Esophagus muscularis mucosa (tissue), 4 donors: ENCODE results near the gene PLCB3. TPM values are rescaled to one million over a fixed set of nuclear protein-coding genes. Genes with fewer than 3 reads are reported as not detected.

Experiments
- DNase-seq: peaks from one replicate; pipeline ENCODE4 v3.0.0-alpha.2; 2017; ENCODE audit errors: extremely low spot score
- H3K27ac ChIP-seq, 4 donors: fragments of 200-600 bp; sonication (generic); replicated peaks in 1 of 4; 1 replicate in 3 of 4; 2 replicates in 1 of 4; pipeline ENCODE4 v1.5.1; 2016 to 2019; ENCODE audit warnings: mild to moderate bottlenecking in 1 of 4
- H3K27me3 ChIP-seq, 4 donors: fragments of 200-600 bp; sonication (generic); one replicate each; pipeline versions ENCODE4 v1.5.1 to v1.6.0; 2016 to 2019
- H3K36me3 ChIP-seq, 4 donors: fragments of 200-600 bp; sonication (generic); one replicate each; pipeline ENCODE4 v1.5.1; 2016 to 2019
- H3K4me1 ChIP-seq, 4 donors: fragments of 200-600 bp; sonication (generic); one replicate each; pipeline ENCODE4 v1.5.1; 2016 to 2019
- H3K4me3 ChIP-seq, 4 donors: fragments of 200-600 bp; sonication (generic); 1 replicate in 2 of 4; 2 replicates in 2 of 4; pipeline ENCODE4 v1.5.1; 2016 to 2019; ENCODE audit warnings: mild to moderate bottlenecking in 4 of 4, moderate library complexity in 1 of 4
- H3K9me3 ChIP-seq, 4 donors: fragments of 200-600 bp; sonication (generic); 1 replicate in 3 of 4; 2 replicates in 1 of 4; pipeline ENCODE4 v1.5.1; 2016 to 2019
- CTCF ChIP-seq, 3 experiments: fragments of 200-600 bp in 2 of 3; fragments of 450-650 bp in 1 of 3; sonication (generic) in 2 of 3; IDR thresholded peaks; one replicate each; pipeline ENCODE4 v1.5.1; 2017 to 2019; ENCODE audit warnings: antibody characterized with exemption in 3 of 3, mild to moderate bottlenecking in 2 of 3, moderate library complexity in 1 of 3
- EP300 ChIP-seq: sonication (generic); formaldehyde crosslinking; IDR thresholded peaks from one replicate; pipeline ENCODE4 v1.6.1; 2017; ENCODE audit warnings: antibody characterized with exemption
- POLR2A ChIP-seq: fragments of 450-650 bp; IDR thresholded peaks from one replicate; pipeline ENCODE4 v1.6.1; 2017; ENCODE audit warnings: antibody characterized with exemption, moderate library complexity, mild to moderate bottlenecking, low read depth
- POLR2AphosphoS5 ChIP-seq, 2 donors: sonication (generic); formaldehyde crosslinking; IDR thresholded peaks; one replicate each; pipeline ENCODE4 v1.6.1; 2017; ENCODE audit warnings: antibody characterized with exemption in 2 of 2
- WGBS: methylation state at CpG from one replicate; pipeline ENCODE4 v1.1.5; 2018; 5-methylcytosine and 5-hydroxymethylcytosine counted together
- intact Hi-C: fragments of 100-400 bp; cut with DNase I; formaldehyde crosslinking; loops from one replicate; pipeline ENCODE4 v1.15.1; 2023
- total RNA-seq, 4 donors: library from RNA; depleted of rRNA; stranded (reverse); fragments of >200 nt; gene quantifications; one replicate each; pipeline versions ENCODE4 v1.1.0 to v1.2.1, GENCODE V29; 2016

Gene PLCB3
- total RNA-seq, 4 donors from 2014 or later = 18.9 to 36.5 (median 25.3) TPM

GRCh38 chr11:64269540-64270220 lies 18.4 kb downstream of the PLCB3 start:
- Histone ChIP-seq H3K36me3 (peaks cover 1 to 29% (median 27%) of the 10 kb centered on the region in 4 donors), H3K4me1 (peaks cover 34 to 37% (median 36%) of the 10 kb centered on the region in 4 donors), H3K9me3 (no peaks in the 10 kb centered on the region), H3K27ac (peak overlapping the region; percentile 91 to 98 (median 96)), H3K27me3 (no peaks in the 10 kb centered on the region), H3K4me3 (peak overlapping the region; percentile 70 to 81 (median 78))
- 2% methylated on average over 26 of the region's 58 CpGs for WGBS
- intact Hi-C loops = loop anchor here (5.0 kb wide), 1 partner anchor 33 kb away; the partner anchor contains the start of gene CATSPERZ
- peak; percentile 99 for DNase-seq
- TF ChIP-seq POLR2AphosphoS5 (IDR thresholded peaks at IDR 0.05) = peak in 1 of 2 donors; percentile 96
- peak; percentile 4 for TF ChIP-seq POLR2A
- TF ChIP-seq CTCF (IDR thresholded peaks at IDR 0.05) = peak in 1 of 3 experiments; percentile 35
- no peak for TF ChIP-seq EP300

GRCh38 chr11:64275031-64275800 lies 23.9 kb downstream of the PLCB3 start:
- H3K4me3 ChIP-seq = no peak overlapping the region
- 89% methylated on average over 13 of the region's 15 CpGs for WGBS
- TF ChIP-seq POLR2AphosphoS5 (IDR thresholded peaks at IDR 0.05) = no peak
- TF ChIP-seq CTCF (IDR thresholded peaks at IDR 0.05) = no peak
- TF ChIP-seq POLR2A = no peak
- TF ChIP-seq EP300 = no peak
- H3K27me3 ChIP-seq = no peaks in the 10 kb centered on the region
- no peak overlapping the region for H3K27ac ChIP-seq
- H3K4me1 ChIP-seq = peaks cover 11 to 15% (median 13%) of the 10 kb centered on the region in 4 donors
- no peaks in the 10 kb centered on the region for H3K9me3 ChIP-seq
- intact Hi-C loops = no loop called here
- no peak for DNase-seq
- peaks cover 4 to 46% (median 37%) of the 10 kb centered on the region in 4 donors for H3K36me3 ChIP-seq

- Histone ChIP-seq H3K4me1 (peaks cover 11 to 15% (median 13%) of the 10 kb centered on the region in 4 donors), H3K9me3 (no peaks in the 10 kb centered on the region), H3K4me3 (no peak overlapping the region), H3K36me3 (peaks cover 4 to 50% (median 39%) of the 10 kb centered on the region in 4 donors), H3K27me3 (no peaks in the 10 kb centered on the region), H3K27ac (no peak overlapping the region)
- no peak for DNase-seq
- TF ChIP-seq POLR2A (no peak), EP300 (no peak), CTCF (IDR thresholded peaks at IDR 0.05) (no peak), POLR2AphosphoS5 (IDR thresholded peaks at IDR 0.05) (no peak)
- intact Hi-C loops = no loop called here
- WGBS = 80% methylated on average over 1 of the region's 2 CpGs
Observed at GRCh38 chr11:64275841-64276240, 24.5 kb downstream of the PLCB3 start.

- H3K27ac ChIP-seq = no peak overlapping the region
- intact Hi-C loops = no loop called here
- H3K4me3 ChIP-seq = no peak overlapping the region
- no peaks in the 10 kb centered on the region for H3K27me3 ChIP-seq
- TF ChIP-seq EP300 = no peak
- TF ChIP-seq POLR2AphosphoS5 (IDR thresholded peaks at IDR 0.05) = no peak
- no peak for TF ChIP-seq CTCF (IDR thresholded peaks at IDR 0.05)
- no peak for TF ChIP-seq POLR2A
- no peaks in the 10 kb centered on the region for H3K9me3 ChIP-seq
- H3K36me3 ChIP-seq = peaks cover 4 to 60% (median 45%) of the 10 kb centered on the region in 4 donors
- no peak for DNase-seq
- peaks cover 7 to 18% (median 14%) of the 10 kb centered on the region in 4 donors for H3K4me1 ChIP-seq
- WGBS = 81% methylated on average over 17 of the region's 17 CpGs
Observed at GRCh38 chr11:64276653-64277431, 25.5 kb downstream of the PLCB3 start.
